Stimulated activated CD4-positive, alpha-beta T cell treated with anti-CD3 and anti-CD28 coated beads, Interleukin-15, amount 100 ng/mL, for 1 hour (primary cell): ENCODE data around the gene UBQLN4.

ENCODE experiments used
- DNase-seq, 2 donors: peaks; one replicate each; pipeline ENCODE4 v3.0.0-alpha.2; 2020; ENCODE audit warnings: low read depth in 1 of 2, low spot score in 1 of 2

UBQLN4 gene

GRCh38 chr1:156019946-156020292 lies 33.7 kb downstream of the UBQLN4 start:
- DNase-seq, result no peak

DNA sequence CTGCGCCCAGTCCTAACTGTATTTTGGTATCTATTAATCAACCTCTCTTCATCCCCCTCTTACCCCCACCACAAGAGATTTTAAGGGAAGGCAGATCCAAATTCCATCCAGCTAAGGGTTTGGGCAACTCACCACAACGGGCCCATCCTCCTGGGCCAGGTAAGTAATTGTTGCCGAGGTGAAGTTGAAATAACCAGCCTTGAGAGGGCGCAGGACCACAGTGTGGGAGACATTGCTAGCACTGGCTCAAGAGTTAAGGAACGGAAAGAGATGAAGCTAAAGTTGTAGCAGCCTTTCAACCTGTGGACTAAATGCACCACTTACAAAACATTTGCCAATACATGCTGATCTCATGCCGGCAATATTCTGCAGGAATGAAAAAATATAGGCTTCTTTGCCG lies 38.8 kb downstream of the UBQLN4 start:
- no peak for DNase-seq

DNA sequence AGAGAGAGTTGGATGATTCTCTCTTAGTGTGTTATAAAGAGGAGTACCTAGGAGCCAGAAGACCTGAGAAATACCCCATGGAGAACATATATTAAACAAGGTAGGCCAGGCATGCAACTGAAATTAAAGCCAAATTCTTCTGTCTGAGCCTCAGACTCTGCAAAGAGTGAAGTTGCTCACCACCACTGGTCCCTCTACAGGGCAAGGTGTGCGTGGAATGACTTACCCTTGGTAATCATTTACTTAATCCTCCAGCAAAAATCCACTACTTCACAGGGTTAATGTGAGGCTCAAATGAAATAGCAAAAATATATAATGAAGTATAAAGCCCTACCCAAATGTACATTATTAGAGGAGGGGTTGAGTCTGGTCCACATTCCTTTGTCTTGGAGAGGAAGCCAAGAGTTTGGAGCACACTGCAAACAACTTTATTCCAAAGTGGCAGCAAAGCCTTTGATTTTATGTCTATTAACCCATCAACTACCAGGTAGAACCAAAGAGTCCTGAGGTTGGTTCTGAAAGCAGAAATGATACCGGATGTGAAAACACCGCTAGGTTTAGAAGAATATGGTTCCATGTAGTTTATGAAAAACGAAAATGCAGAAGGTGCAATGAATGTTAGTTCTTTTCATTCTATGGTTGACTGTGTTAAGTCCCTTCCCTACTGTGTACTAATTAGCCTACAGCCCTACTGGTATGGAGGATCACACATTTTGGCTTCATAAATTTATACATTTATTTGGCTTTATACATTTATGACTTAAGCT lies 41.4 kb downstream of the UBQLN4 start:
- DNase-seq, result no peak

- no peak for DNase-seq
These were observed 44.2 kb downstream of the UBQLN4 start for GRCh38 chr1:156009404-156009803.

DNA sequence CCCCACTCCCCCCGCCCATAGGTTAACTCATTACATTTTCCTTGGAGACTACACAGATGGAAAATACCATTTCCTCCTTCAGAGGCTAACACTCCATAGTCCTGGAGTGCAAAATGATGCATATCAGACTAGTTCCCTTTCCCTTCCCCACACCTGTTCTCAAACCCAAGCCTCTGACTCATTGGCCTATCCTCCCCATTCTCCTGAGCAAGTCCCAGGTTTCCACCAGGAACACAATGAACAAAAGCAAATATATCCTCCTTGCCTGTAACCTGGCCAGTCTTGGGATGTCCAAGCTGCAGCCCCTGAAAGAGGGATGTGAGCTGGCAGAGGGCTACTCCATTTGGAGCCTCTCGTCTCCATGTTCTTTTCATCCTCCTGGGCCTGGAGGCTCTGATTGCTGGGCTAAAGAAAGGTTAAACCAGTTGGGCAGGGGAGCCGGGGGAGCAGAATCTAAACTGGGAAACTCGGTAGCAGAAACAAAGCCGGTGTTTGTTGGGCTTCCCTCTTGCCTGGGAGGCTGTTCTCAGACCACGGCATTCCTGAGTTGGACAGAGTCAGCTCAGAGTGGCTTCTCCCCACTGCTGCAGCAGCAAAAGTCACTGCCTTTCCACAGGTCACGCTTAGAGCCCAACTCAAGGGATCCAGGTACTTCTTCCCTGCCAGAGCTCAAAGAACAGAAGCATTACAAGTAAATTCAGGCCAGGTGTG lies 46.8 kb downstream of the UBQLN4 start:
- no peak for DNase-seq

GRCh38 chr1:156004843-156005584 lies 48.6 kb downstream of the UBQLN4 start:
- no peak for DNase-seq

GRCh38 chr1:156003923-156004188 lies 49.7 kb downstream of the UBQLN4 start:
- no peak for DNase-seq

GRCh38 chr1:156002188-156002911 lies 51.2 kb downstream of the UBQLN4 start:
- no peak for DNase-seq

DNA sequence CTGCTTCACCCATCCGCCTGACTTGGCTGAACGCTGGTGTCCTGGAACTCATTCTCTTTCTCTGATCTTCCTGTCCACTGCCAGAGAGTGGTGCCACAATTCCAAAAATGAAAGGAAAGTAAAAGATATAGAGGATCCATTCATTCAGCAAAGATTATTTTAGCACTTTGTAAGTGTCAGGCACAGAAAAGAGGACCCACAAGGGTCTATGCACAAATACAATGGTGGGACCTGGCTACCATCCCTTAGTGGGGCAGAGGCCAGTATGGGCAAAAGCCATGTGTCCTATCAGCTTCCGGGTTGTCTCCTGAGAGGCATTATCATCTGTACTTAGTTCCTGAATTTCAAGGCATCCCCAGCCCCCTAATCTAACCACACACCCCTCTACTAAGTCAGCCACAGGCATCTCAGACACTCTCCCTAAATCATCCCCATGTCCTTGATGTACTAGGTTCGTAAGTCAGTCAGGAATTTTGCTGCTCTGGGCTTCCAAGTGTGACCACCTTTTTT lies 51.9 kb downstream of the UBQLN4 start:
- DNase-seq, result no peak

DNA sequence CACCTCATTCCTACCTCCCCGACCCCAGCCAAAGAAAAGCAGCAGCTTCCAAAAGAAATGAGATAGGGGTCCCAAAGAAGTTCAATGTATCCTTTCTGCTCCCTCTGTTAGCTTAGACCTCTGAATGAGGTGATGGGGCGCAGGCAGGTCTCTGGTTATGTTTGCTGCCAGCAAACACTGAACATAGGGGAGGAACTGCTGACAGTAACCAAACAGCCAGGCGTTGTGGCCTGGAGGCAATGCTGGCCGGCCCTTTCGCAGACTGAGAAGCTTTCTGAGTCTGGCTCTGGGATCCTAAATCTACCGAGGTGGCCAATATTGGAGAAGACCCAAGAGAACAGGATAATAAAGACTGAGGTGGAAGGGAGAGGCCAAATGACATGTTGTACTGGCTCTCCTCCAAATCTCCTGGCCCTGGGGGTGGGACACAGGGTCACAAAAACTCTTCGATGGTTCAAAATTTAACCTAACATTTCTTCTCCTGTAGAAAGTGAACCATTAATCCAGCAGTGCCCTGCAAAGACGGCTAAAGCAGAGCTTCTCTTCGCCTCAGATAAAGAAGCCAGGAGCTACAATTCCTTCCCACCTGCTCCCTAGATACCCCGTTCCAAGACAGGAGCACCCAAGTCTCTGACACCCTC lies 52.5 kb downstream of the UBQLN4 start:
- no peak for DNase-seq

GRCh38 chr1:155999964-156000363 lies 53.6 kb downstream of the UBQLN4 start:
- no peak for DNase-seq

DNA sequence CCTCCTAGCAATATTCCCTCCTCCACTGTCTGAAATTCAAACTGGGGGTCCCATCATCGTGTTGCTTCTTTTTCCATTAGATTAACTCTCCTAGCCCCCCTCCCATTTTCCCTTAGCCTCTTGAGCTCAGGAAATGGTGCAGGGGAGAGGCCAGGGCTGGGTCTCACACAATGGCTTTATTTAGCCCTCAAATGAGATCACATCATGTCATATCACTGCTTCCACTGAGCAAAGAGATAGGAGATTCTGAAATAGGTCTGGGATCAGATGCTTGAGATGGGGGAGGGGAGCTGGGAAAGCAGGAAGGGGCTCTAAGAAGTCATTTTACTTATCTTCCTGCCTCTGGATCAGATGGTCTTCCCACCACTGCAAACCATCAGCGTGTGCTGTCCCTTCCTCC lies 57.4 kb downstream of the UBQLN4 start:
- no peak for DNase-seq

GRCh38 chr1:155993595-155993994 lies 60.0 kb downstream of the UBQLN4 start:
- DNase-seq, result no peak

- DNase-seq, result no peak
These were observed 63.4 kb downstream of the UBQLN4 start for GRCh38 chr1:155990005-155990739.

GRCh38 chr1:155989242-155990004 lies 64.2 kb downstream of the UBQLN4 start:
- peak; percentile 60 to 62 for DNase-seq
